Measurements from ENCODE around the gene KNOP1. TPM values are rescaled to one million over a fixed set of nuclear protein-coding genes. Genes with fewer than 3 reads are reported as not detected.
A peak's percentile ranks its signal among the peaks of the same experiment; 100 is the strongest.

The KNOP1 gene
- total and polyA plus RNA-seq, 2 of the 4 experiments (the other 2 are of a cell fraction) = 7.0 to 8.4 TPM

DNA sequence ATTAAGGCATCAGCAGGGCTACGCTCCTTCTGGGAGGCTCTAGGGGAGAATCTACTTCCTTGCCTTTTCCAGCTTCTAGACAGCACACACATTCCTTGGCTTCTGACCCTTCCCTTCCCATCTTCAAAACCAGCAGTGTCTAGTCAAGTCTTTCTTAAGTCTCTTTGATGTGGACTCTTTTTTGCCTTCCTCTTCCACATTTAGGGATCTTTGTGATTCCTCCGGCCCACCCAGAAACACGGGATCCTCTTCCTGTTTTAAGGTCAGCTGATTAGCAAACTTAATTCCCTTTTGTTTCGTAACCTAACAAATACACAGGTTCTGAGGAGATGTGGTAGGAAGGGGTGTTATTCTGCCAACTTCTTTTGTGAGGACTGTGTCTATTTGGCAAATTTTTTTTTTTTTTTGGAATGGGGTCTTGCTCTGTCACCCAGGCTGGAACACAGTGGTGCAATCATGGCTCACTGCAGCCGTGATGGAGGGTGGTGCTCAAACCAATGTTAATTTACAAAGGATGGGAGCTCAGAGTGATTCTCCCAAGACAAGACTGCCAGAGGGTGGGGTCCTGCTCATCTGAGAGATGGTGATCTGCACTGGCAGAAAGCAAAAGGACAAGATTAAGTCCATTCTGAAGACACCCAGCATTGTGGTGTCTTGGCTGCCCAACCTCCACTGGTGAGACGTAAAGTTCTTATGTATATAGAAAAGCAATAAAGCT, 14.7 kb downstream of the KNOP1 start (continued):
- TF ChIP-seq, protein P1, sequence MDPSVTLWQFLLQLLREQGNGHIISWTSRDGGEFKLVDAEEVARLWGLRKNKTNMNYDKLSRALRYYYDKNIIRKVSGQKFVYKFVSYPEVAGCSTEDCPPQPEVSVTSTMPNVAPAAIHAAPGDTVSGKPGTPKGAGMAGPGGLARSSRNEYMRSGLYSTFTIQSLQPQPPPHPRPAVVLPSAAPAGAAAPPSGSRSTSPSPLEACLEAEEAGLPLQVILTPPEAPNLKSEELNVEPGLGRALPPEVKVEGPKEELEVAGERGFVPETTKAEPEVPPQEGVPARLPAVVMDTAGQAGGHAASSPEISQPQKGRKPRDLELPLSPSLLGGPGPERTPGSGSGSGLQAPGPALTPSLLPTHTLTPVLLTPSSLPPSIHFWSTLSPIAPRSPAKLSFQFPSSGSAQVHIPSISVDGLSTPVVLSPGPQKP (IDR thresholded peaks at IDR 0.05; ENCODE audit: borderline replicate concordance, low read depth, low read length) = no peak
- TF ChIP-seq RAD21 (IDR thresholded peaks at IDR 0.05; ENCODE audit: low read length) = no peak

DNA sequence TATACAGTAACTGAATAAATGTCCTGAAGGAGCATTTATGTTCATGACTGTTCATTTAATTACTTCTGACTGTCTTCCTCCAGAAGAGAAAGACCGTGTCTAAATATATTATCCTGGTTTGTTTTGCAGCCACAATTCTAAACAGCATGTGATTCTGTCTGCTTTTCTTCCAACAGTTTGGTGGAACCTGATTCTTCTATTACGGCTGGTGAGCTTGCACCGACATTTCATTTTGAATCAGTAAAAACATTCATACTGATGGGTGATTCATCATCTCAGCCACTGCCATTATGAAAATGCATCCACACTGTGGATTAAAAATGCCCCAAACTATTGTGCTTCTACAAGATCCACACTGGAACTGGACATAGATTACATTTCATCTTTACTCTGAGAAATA, 16.9 kb downstream of the KNOP1 start:
- Histone ChIP-seq H3K4me2 (ENCODE audit: low read depth, low read length) (no peak overlapping the region), H3K9me1 (ENCODE audit: insufficient read depth, low read length) (peaks cover 30% of the 10 kb centered on the region)
- BruUV-seq (replicated peaks) = no TSS peak

More for the DNA sequence above, 16.9 kb downstream of the KNOP1 start:
- H2BK15ac ChIP-seq (ENCODE audit: low read depth, low read length) = no peak overlapping the region
- peaks cover 52% of the 10 kb centered on the region for H3K36me3 ChIP-seq (ENCODE audit: control insufficient read depth, insufficient read depth, low read length)
- no peak for TF ChIP-seq RAD21 (IDR thresholded peaks at IDR 0.05; ENCODE audit: low read length)
- TF ChIP-seq MAZ (IDR thresholded peaks at IDR 0.05; ENCODE audit: borderline replicate concordance, low read depth, low read length) = no peak
- TF ChIP-seq FOS (IDR thresholded peaks at IDR 0.05; ENCODE audit: low read depth, low read length) = no peak
- TF ChIP-seq, protein P2, sequence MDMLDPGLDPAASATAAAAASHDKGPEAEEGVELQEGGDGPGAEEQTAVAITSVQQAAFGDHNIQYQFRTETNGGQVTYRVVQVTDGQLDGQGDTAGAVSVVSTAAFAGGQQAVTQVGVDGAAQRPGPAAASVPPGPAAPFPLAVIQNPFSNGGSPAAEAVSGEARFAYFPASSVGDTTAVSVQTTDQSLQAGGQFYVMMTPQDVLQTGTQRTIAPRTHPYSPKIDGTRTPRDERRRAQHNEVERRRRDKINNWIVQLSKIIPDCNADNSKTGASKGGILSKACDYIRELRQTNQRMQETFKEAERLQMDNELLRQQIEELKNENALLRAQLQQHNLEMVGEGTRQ (IDR thresholded peaks at IDR 0.05; ENCODE audit: low read depth, low read length) = no peak
- TF ChIP-seq CEBPB (IDR thresholded peaks at IDR 0.05; ENCODE audit: low read depth, low read length) = no peak
- TF ChIP-seq SMC3 (IDR thresholded peaks at IDR 0.05; ENCODE audit: low read depth, low read length) = no peak
- no peak overlapping the region for H4K5ac ChIP-seq (ENCODE audit: low read depth, low read length)
- POLR2A ChIA-PET (ENCODE audit: unreplicated experiment) = no interaction called here
- no peak overlapping the region for H2AK9ac ChIP-seq (replicated peaks; ENCODE audit: low read depth, low read length, poor library complexity)
- H3K4ac ChIP-seq (ENCODE audit: low read depth, low read length) = no peak overlapping the region
- CTCF ChIA-PET = no interaction called here
- H3K27ac ChIP-seq (ENCODE audit: insufficient read depth, low read length) = no peak overlapping the region
- no peak overlapping the region for H3K14ac ChIP-seq (replicated peaks; ENCODE audit: low read depth, low read length)
- H4K91ac ChIP-seq (ENCODE audit: insufficient read depth, low read depth, low read length) = no peak overlapping the region
- H2AK5ac ChIP-seq (ENCODE audit: low read depth, low read length) = no peak overlapping the region
- no peak overlapping the region for H2BK120ac ChIP-seq (ENCODE audit: low read depth, low read length)
- 100% methylated on average over 2 of the region's 3 CpGs; no CpG with 5 or more reads in 1 of the 2 experiments for WGBS, 2 experiments (ENCODE audit: extremely low coverage in 2 of 2, insufficient read length in 1 of 2)
- H3K27me3 ChIP-seq (ENCODE audit: control insufficient read depth, insufficient read depth, low read length) = no peaks in the 10 kb centered on the region
- no peak overlapping the region for H3K9ac ChIP-seq (ENCODE audit: low read depth, low read length)
- DNase-seq (peak; percentile 24), ATAC-seq (ENCODE audit: low read depth) (no peak)
- H3K56ac ChIP-seq (ENCODE audit: extremely low read depth, insufficient read depth, low read length) = no peak overlapping the region
- H2BK20ac ChIP-seq (ENCODE audit: low read depth, low read length) = no peak overlapping the region
- no peak overlapping the region for H3K18ac ChIP-seq (ENCODE audit: low read depth, low read length)
- H4K20me1 ChIP-seq (ENCODE audit: insufficient read depth, low read length) = no peaks in the 10 kb centered on the region
- intact Hi-C loops (cut with micrococcal nuclease) (loop anchor here (5.0 kb wide), 2 partner anchors 144 to 186 kb away; partner anchors contain the start of gene VPS35L), in situ Hi-C loops (cut with MboI; ENCODE audit: low sequenced_read_pairs) (loop anchor here (25.0 kb wide), 1 partner anchor 589 kb away; the partner anchor contains the start of gene ITPRIPL2), dilution Hi-C loops (cut with HindIII; ENCODE audit: low sequenced_read_pairs, unreplicated experiment) (no loop called here)
- no peak overlapping the region for H4K8ac ChIP-seq (ENCODE audit: low read depth in 2 of 2, low read length in 2 of 2)
- peaks cover 22% of the 10 kb centered on the region for H3K4me1 ChIP-seq (ENCODE audit: control insufficient read depth, insufficient read depth, low read length)
- no peak overlapping the region for H3K23ac ChIP-seq (ENCODE audit: low read depth, low read length)
- no peak overlapping the region for H2BK5ac ChIP-seq (ENCODE audit: low read depth, low read length, poor library complexity, severe bottlenecking)
- H2AFZ ChIP-seq (replicated peaks; ENCODE audit: low read length, poor library complexity) = no peak overlapping the region
- H3K79me1 ChIP-seq (ENCODE audit: low read depth in 1 of 2, low read length in 2 of 2) = peaks cover 31 to 62% of the 10 kb centered on the region in 2 experiments
- H3K9me3 ChIP-seq (ENCODE audit: control insufficient read depth, insufficient read depth, low read length) = no peaks in the 10 kb centered on the region
- no peak overlapping the region for H3K4me3 ChIP-seq (ENCODE audit: insufficient read depth, low read depth, low read length)
